Activated naive CD4-positive, alpha-beta T cell treated with anti-CD3 and anti-CD28 coated beads, Interleukin-2, amount 50 U/mL, for 24 hours (primary cell): ENCODE measurements around the gene PRPSAP2.
"Not testable (repeated sequence)": the region's sequence is repeated elsewhere in the genome, so short reads cannot be mapped to it uniquely, and the experiment has no call there.

Experiments used
- H3K27ac Mint-ChIP-seq: one replicate; pipeline ENCODE4 v1.8.0; 2021; ENCODE audit warnings: mild to moderate bottlenecking, mixed read lengths
- H3K27me3 Mint-ChIP-seq: one replicate; pipeline ENCODE4 v1.8.0; 2021; ENCODE audit warnings: mixed read lengths
- H3K36me3 Mint-ChIP-seq: one replicate; pipeline ENCODE4 v1.8.0; 2021; ENCODE audit warnings: mixed read lengths
- H3K4me1 Mint-ChIP-seq: one replicate; pipeline ENCODE4 v1.8.0; 2021; ENCODE audit warnings: mixed read lengths
- H3K4me3 Mint-ChIP-seq: one replicate; pipeline ENCODE4 v1.8.0; 2021; ENCODE audit warnings: mild to moderate bottlenecking, mixed read lengths
- H3K9me3 Mint-ChIP-seq: one replicate; pipeline ENCODE4 v1.8.0; 2021; ENCODE audit warnings: mixed read lengths

PRPSAP2 gene

GRCh38 chr17:18919963-18920362 lies 62.0 kb downstream of the PRPSAP2 start:
- peaks cover 19% of the 10 kb centered on the region for H3K36me3 Mint-ChIP-seq
- H3K4me3 Mint-ChIP-seq = no peak overlapping the region
- H3K9me3 Mint-ChIP-seq = no peaks in the 10 kb centered on the region
- H3K4me1 Mint-ChIP-seq = peaks cover 65% of the 10 kb centered on the region
- peak overlapping the region; percentile 57 for H3K27ac Mint-ChIP-seq
- H3K27me3 Mint-ChIP-seq = no peaks in the 10 kb centered on the region

- H3K36me3 Mint-ChIP-seq = peaks cover 12% of the 10 kb centered on the region
- H3K27ac Mint-ChIP-seq = peak overlapping the region; percentile 71
- H3K4me1 Mint-ChIP-seq = peaks cover 70% of the 10 kb centered on the region
- no peaks in the 10 kb centered on the region for H3K27me3 Mint-ChIP-seq
- H3K4me3 Mint-ChIP-seq = peak overlapping the region; percentile 40
- no peaks in the 10 kb centered on the region for H3K9me3 Mint-ChIP-seq
Measured at GRCh38 chr17:18920911-18921441, 63.0 kb downstream of the PRPSAP2 start.

- Mint-ChIP-seq H3K27ac (peak overlapping the region; percentile 71), H3K36me3 (peaks cover 12% of the 10 kb centered on the region)
Measured at GRCh38 chr17:18921485-18921884, 63.6 kb downstream of the PRPSAP2 start.

GRCh38 chr17:18921912-18922451 lies 64.1 kb downstream of the PRPSAP2 start:
- H3K27ac Mint-ChIP-seq = peak overlapping the region; percentile 82
- no peaks in the 10 kb centered on the region for H3K9me3 Mint-ChIP-seq
- no peaks in the 10 kb centered on the region for H3K27me3 Mint-ChIP-seq
- H3K4me3 Mint-ChIP-seq = peak overlapping the region; percentile 45
- H3K4me1 Mint-ChIP-seq = peaks cover 73% of the 10 kb centered on the region
- peaks cover 7% of the 10 kb centered on the region for H3K36me3 Mint-ChIP-seq

More at GRCh38 chr17:18921485-18921884, 63.6 kb downstream of the PRPSAP2 start:
- Mint-ChIP-seq H3K9me3 (no peaks in the 10 kb centered on the region), H3K27me3 (no peaks in the 10 kb centered on the region), H3K4me3 (peak overlapping the region; percentile 40), H3K4me1 (peaks cover 73% of the 10 kb centered on the region)

- not testable (repeated sequence) for H3K36me3 Mint-ChIP-seq, H3K4me3 Mint-ChIP-seq, H3K27me3 Mint-ChIP-seq, H3K9me3 Mint-ChIP-seq, H3K27ac Mint-ChIP-seq
- H3K4me1 Mint-ChIP-seq = peaks cover 72% of the 10 kb centered on the region
Measured at GRCh38 chr17:18922596-18922995, 64.7 kb downstream of the PRPSAP2 start.

- Mint-ChIP-seq H3K36me3 (peaks cover 9% of the 10 kb centered on the region), H3K27me3 (no peaks in the 10 kb centered on the region), H3K27ac (no peak overlapping the region), H3K9me3 (no peaks in the 10 kb centered on the region), H3K4me1 (peaks cover 49% of the 10 kb centered on the region), H3K4me3 (peak overlapping the region; percentile 21)
Measured at GRCh38 chr17:18925187-18925586, 67.3 kb downstream of the PRPSAP2 start.

GRCh38 chr17:18928628-18929125 lies 70.7 kb downstream of the PRPSAP2 start:
- peaks cover 16% of the 10 kb centered on the region for H3K36me3 Mint-ChIP-seq
- H3K4me1 Mint-ChIP-seq = peaks cover 40% of the 10 kb centered on the region
- no peak overlapping the region for H3K27ac Mint-ChIP-seq
- no peaks in the 10 kb centered on the region for H3K9me3 Mint-ChIP-seq
- no peaks in the 10 kb centered on the region for H3K27me3 Mint-ChIP-seq
- H3K4me3 Mint-ChIP-seq = no peak overlapping the region

GRCh38 chr17:18932360-18933055 lies 74.6 kb downstream of the PRPSAP2 start:
- H3K9me3 Mint-ChIP-seq = no peaks in the 10 kb centered on the region

GRCh38 chr17:18933102-18934058 lies 75.4 kb downstream of the PRPSAP2 start:
- Mint-ChIP-seq H3K27ac (no peak overlapping the region), H3K4me3 (no peak overlapping the region), H3K9me3 (no peaks in the 10 kb centered on the region)

More at GRCh38 chr17:18932360-18933055, 74.6 kb downstream of the PRPSAP2 start:
- H3K36me3 Mint-ChIP-seq = peaks cover 16% of the 10 kb centered on the region
- H3K27ac Mint-ChIP-seq = no peak overlapping the region
- H3K4me3 Mint-ChIP-seq = no peak overlapping the region
- H3K27me3 Mint-ChIP-seq = no peaks in the 10 kb centered on the region
- peaks cover 18% of the 10 kb centered on the region for H3K4me1 Mint-ChIP-seq

GRCh38 chr17:18937981-18938691 lies 80.2 kb downstream of the PRPSAP2 start:
- Mint-ChIP-seq H3K4me3 (no peak overlapping the region), H3K9me3 (no peaks in the 10 kb centered on the region), H3K27ac (peak overlapping the region; percentile 30), H3K36me3 (no peaks in the 10 kb centered on the region), H3K27me3 (no peaks in the 10 kb centered on the region), H3K4me1 (peaks cover 10% of the 10 kb centered on the region)

More at GRCh38 chr17:18933102-18934058, 75.4 kb downstream of the PRPSAP2 start:
- Mint-ChIP-seq H3K4me1 (peaks cover 17% of the 10 kb centered on the region), H3K27me3 (no peaks in the 10 kb centered on the region), H3K36me3 (peaks cover 15% of the 10 kb centered on the region)

- peak overlapping the region; percentile 30 for H3K27ac Mint-ChIP-seq
- H3K36me3 Mint-ChIP-seq = no peaks in the 10 kb centered on the region
- H3K4me3 Mint-ChIP-seq = no peak overlapping the region
- H3K4me1 Mint-ChIP-seq = peaks cover 6% of the 10 kb centered on the region
- no peaks in the 10 kb centered on the region for H3K27me3 Mint-ChIP-seq
- H3K9me3 Mint-ChIP-seq = no peaks in the 10 kb centered on the region
Measured at GRCh38 chr17:18938692-18939023, 80.7 kb downstream of the PRPSAP2 start.

- no peak overlapping the region for H3K4me3 Mint-ChIP-seq
- no peak overlapping the region for H3K27ac Mint-ChIP-seq
- peaks cover 17% of the 10 kb centered on the region for H3K4me1 Mint-ChIP-seq
- H3K9me3 Mint-ChIP-seq = no peaks in the 10 kb centered on the region
- H3K36me3 Mint-ChIP-seq = no peaks in the 10 kb centered on the region
- H3K27me3 Mint-ChIP-seq = no peaks in the 10 kb centered on the region
Measured at GRCh38 chr17:18944646-18945045, 86.7 kb downstream of the PRPSAP2 start.

GRCh38 chr17:18946536-18946935 lies 88.6 kb downstream of the PRPSAP2 start:
- Mint-ChIP-seq H3K4me1 (peaks cover 22% of the 10 kb centered on the region), H3K27me3 (no peaks in the 10 kb centered on the region), H3K4me3 (no peak overlapping the region), H3K36me3 (no peaks in the 10 kb centered on the region), H3K9me3 (no peaks in the 10 kb centered on the region), H3K27ac (peak overlapping the region; percentile 46)

GRCh38 chr17:18947866-18948265 lies 89.9 kb downstream of the PRPSAP2 start:
- Mint-ChIP-seq H3K9me3 (no peaks in the 10 kb centered on the region), H3K4me3 (no peak overlapping the region), H3K27me3 (no peaks in the 10 kb centered on the region), H3K4me1 (peaks cover 27% of the 10 kb centered on the region), H3K27ac (peak overlapping the region; percentile 30), H3K36me3 (no peaks in the 10 kb centered on the region)

GRCh38 chr17:18948476-18949006 lies 90.6 kb downstream of the PRPSAP2 start:
- Mint-ChIP-seq H3K27me3 (no peaks in the 10 kb centered on the region), H3K9me3 (no peaks in the 10 kb centered on the region)

More at GRCh38 chr17:18948476-18949006, 90.6 kb downstream of the PRPSAP2 start:
- Mint-ChIP-seq H3K27ac (no peak overlapping the region), H3K36me3 (no peaks in the 10 kb centered on the region), H3K4me3 (no peak overlapping the region), H3K4me1 (peaks cover 31% of the 10 kb centered on the region)
